ENCODE data around the gene BSX.

BSX gene

DNA sequence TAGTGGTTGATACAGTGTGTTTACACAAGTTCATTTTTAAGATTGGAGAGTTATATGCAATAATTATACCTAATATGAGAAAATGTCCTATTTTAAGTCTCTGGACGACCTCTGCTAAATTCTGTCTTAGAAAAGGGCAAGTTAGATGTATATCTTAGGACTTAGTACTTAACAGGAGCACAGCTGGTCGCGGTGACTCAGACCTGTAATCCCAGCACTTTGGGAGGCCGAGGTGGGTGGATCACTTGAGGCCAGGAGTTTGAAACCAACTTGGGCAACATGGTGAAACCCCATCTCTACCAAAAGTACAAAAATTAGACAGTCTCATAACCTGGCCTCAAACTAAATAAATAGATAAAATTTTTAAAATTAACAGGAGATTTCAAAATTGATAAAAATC lies 27.2 kb downstream of the BSX start:
- no peak for DNase-seq (ENCODE audit: low read depth in 2 of 2)

DNA sequence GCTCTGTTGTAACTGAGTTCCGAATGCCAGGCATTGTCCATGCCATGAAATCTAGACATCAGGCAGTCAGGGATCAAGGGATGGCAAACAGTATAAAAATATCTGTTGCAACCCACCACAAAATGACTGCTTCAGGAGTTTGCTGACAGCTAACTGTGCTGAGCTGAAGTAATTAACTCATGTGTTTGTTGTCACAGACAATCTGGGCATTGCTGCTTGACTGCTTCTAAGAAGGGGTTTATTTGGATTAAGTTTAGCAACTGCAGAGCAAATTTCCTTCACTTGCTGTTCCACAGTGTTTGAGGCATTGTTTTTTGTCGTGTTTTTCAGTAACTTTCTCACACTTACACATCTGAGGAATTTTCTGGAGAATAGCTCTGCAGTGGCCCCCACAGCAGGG lies 30.4 kb downstream of the BSX start:
- DNase-seq (ENCODE audit: low read depth in 2 of 2) = no peak

DNA sequence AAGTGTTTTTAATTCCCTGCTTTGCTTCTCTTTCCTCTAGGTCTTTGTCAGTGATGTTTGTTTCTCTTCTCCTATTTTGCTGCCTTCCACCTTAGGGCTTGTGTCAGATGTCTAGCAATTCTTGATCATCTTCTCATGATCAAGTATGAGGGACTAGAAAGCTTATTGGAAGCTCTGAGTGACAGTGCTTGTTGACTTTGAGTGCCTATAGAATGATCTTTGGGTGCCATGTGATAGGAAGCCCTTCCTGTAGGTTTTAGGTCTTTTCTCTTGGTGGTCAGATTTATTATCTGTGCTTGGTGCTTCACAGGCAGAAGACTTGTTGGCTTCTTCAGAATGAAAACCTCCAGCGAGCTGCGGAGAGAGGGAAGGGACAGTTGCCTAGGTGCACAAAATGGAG lies 43.1 kb downstream of the BSX start:
- no peak for DNase-seq (ENCODE audit: low read depth in 2 of 2)

DNA sequence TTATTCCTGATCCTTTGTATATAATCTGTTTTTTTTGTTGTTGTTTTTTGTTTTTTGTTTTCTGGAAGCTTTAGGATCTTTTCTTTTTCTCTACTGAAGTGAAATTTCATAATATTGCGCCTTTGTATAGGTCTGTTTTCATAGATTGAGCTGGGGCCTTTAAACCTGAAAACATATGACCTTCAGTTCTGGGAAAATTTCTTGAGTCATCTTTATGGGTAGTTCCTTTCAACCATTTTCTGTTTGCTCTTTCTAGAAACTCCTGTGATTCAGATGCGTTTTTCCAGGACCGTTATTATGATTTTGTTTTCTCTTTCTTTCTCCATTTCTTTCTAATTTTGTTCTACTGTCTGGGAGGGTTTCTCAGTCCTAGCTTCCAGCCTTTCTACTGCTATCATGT lies 43.7 kb downstream of the BSX start:
- DNase-seq (ENCODE audit: low read depth in 2 of 2) = no peak

DNA sequence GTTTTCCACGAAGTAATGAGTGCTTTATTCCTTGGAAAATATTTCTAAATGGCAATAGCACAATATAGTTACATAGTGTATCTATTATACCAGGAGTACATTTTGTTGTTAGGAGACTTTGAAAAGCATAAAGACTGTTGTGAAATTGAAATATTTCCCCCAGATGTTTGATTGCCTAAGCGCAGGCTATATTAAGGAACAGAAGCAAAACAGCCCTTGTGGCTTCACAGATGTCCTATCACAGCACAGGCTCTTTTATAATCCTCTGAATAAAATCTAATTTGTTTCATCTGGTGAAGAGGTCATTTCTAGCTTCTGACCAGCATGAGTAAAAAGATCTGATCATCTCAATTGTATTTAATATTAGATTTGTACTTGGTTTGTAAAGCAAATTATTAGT lies 48.2 kb downstream of the BSX start:
- no peak for DNase-seq (ENCODE audit: low read depth in 2 of 2)

DNA sequence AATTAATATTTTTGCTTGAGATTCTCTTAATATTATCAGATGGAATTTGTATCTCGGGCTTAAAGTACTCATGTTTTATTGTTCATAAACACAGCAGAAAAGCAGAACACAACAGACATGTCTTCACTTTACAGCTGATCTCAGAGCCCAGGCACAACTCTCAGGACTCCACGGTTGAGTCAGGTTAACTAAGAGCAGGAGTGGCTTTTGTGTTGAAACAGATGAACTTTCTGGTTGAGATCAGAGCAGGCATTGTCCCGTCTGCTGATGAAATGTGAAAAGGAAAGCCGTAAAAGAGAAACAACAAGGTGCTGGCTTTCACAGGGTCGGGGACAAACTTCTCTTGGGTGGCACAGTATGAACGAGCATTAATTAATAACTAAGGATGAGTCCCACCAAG lies 50.1 kb downstream of the BSX start:
- no peak for DNase-seq (ENCODE audit: low read depth in 2 of 2)

All from activated CD4-positive, alpha-beta T cell treated with anti-CD3 and anti-CD28 coated beads for 24 hours (primary cell).